ENCODE results near the gene CRAMP1. TPM values are rescaled to one million over a fixed set of nuclear protein-coding genes. Genes with fewer than 3 reads are reported as not detected.
A peak's percentile ranks its signal among the peaks of the same experiment; 100 is the strongest.

CRAMP1 gene
- polyA plus RNA-seq, 2 of the 4 experiments (the other 2 are of a cell fraction): 6.5 to 9.1 TPM

GRCh38 chr16:1690810-1691209, 78.7 kb downstream of the CRAMP1 start:
- H3K9me3 ChIP-seq: no peaks in the 10 kb centered on the region
- ATAC-seq: no peak
- H3K4me3 ChIP-seq: no peak overlapping the region
- H3K27ac ChIP-seq: peak overlapping the region; percentile 85 to 95
- TF ChIP-seq FOXS1 (CRISPR knock-in tag; IDR thresholded peaks at IDR 0.05) (no peak), EHMT2 (IDR thresholded peaks at IDR 0.05; ENCODE audit: low read depth) (no peak), TFCP2L1 (CRISPR knock-in tag; IDR thresholded peaks at IDR 0.05) (no peak), NFE2L2 (conservative IDR thresholded peaks at IDR 0.05; ENCODE audit: low read length) (no peak), HDAC2 (IDR thresholded peaks at IDR 0.05) (no peak), CHD2 (IDR thresholded peaks at IDR 0.05; ENCODE audit: low read length, partially characterized antibody) (no peak), HMGXB4 (CRISPR knock-in tag; IDR thresholded peaks at IDR 0.05; ENCODE audit: borderline replicate concordance) (no peak), MAZ (IDR thresholded peaks at IDR 0.05; ENCODE audit: borderline replicate concordance, low read depth, low read length) (no peak), HEYL (CRISPR knock-in tag; IDR thresholded peaks at IDR 0.05) (no peak), POLR2AphosphoS2 (conservative IDR thresholded peaks at IDR 0.05; ENCODE audit: low read length) (no peak), MYC (IDR thresholded peaks at IDR 0.05; ENCODE audit: borderline replicate concordance, low read length) (no peak), HOXB5 (CRISPR knock-in tag; IDR thresholded peaks at IDR 0.05) (peak; percentile 61; the same call in 1 of the 2 replicates), CBX2 (IDR thresholded peaks at IDR 0.05; ENCODE audit: borderline replicate concordance, low read depth) (no peak), CHD4 (IDR thresholded peaks at IDR 0.05; ENCODE audit: borderline replicate concordance) (no peak), ELK1 (IDR thresholded peaks at IDR 0.05; ENCODE audit: low read depth, low read length) (no peak), USF2 (IDR thresholded peaks at IDR 0.05) (no peak), E2F6 (IDR thresholded peaks at IDR 0.05; ENCODE audit: borderline replicate concordance, low read depth) (no peak), FOSL2 (IDR thresholded peaks at IDR 0.05) (no peak), FOSL2 (CRISPR knock-in tag; IDR thresholded peaks at IDR 0.05) (no peak), KDM1A (IDR thresholded peaks at IDR 0.05; ENCODE audit: low read depth) (peak; percentile 78; the same call in 1 of the 2 replicates), SMC3 (IDR thresholded peaks at IDR 0.05) (no peak), BHLHE40 (IDR thresholded peaks at IDR 0.05; ENCODE audit: low read depth, low read length) (no peak), FOSB (CRISPR knock-in tag; IDR thresholded peaks at IDR 0.05) (peak; percentile 46; the same call in 1 of the 2 replicates), HES2 (IDR thresholded peaks at IDR 0.05) (no peak), ZFP36 (IDR thresholded peaks at IDR 0.05; ENCODE audit: borderline replicate concordance, partially characterized antibody) (peak; percentile 66), POLR2A (IDR thresholded peaks at IDR 0.05; ENCODE audit: low read length) (no peak)
- peak overlapping the region; percentile 79 for H3K4me2 ChIP-seq
- H3K4me1 ChIP-seq: peaks cover 69% of the 10 kb centered on the region
- ChIA-PET POLR2A (interaction anchor here (0.6 to 2.0 kb wide), 5 partner anchors 10 to 88 kb away, joined by 3 to 44 read pairs (median 4); partner anchors contain the start of genes CRAMP1, IFT140 and MAPK8IP3), CTCF (interaction anchor here (0.7 to 5.3 kb wide), 10 partner anchors 9 to 83 kb away, joined by 3 to 72 read pairs (median 4); partner anchors contain the start of genes JPT2 and MAPK8IP3)
- 13% methylated on average over 1 of the region's 1 CpG for WGBS (ENCODE audit: missing lambda C conversion rate)
- no peak for FAIRE-seq
- DNase-seq (ENCODE audit: low read depth in 1 of 2, low spot score in 1 of 2): no peak
